ENCODE measurements around the gene LRRC25.

The LRRC25 gene

GRCh38 chr19:18345296-18345695 is 52.1 kb downstream of the LRRC25 start:
- no peak for DNase-seq (ENCODE audit: low read depth)

DNA sequence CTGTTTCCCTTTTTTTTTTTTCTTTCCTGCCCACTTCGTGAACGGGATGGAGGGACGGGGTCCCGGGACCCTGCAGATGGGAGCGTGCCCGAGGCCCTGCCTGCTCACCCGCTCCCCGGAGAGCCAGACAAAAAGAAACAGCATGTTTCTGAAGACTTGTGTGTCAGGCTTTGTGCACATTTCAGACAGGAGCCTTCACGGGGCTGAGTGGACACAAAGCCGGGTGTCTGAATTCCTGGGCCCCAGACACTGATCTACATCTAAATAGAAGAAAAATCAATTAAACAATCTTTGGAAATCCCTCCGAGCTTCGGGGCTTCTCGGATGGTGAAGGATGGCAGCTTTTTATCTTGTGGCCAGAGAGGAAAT is 52.9 kb downstream of the LRRC25 start:
- DNase-seq (ENCODE audit: low read depth) = no peak

DNA sequence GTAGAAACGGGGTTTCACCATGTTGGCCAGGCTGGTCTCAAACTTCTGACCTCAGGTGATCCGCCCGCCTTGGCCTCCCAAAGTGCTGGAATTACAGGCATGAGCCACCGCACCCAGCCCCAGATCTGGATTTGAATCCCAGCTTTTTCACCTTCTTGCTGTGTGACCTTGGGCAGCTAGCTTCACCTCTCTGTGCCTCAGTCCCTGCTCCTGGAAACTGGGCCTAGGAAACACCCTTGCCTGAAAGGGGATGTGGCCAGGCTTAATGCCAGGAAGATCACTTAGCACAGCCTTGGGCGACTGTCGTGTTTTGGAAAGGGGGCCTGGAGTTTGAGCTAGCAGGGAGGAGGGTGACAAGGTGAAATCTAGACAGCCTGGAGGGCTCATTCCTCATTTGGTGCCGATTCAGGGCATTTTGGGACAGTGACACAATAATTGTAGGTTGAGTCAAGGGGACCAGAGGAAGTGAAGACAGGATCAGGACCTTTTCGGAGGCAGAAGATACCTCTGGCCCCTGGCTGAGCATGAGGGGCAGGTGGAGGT is 55.3 kb downstream of the LRRC25 start:
- no peak for DNase-seq (ENCODE audit: low read depth)

Data from stimulated activated CD4-positive, alpha-beta T cell treated with anti-CD3 and anti-CD28 coated beads, Interleukin-2, amount 100 ng/mL, for 4 hours (primary cell).